ENCODE data around the gene PDHB. TPM values are rescaled to one million over a fixed set of nuclear protein-coding genes. Genes with fewer than 3 reads are reported as not detected.

The PDHB gene
- 54.1 and 87.4 TPM in 2 replicates for total RNA-seq (ENCODE audit: low replicate concordance)

DNA sequence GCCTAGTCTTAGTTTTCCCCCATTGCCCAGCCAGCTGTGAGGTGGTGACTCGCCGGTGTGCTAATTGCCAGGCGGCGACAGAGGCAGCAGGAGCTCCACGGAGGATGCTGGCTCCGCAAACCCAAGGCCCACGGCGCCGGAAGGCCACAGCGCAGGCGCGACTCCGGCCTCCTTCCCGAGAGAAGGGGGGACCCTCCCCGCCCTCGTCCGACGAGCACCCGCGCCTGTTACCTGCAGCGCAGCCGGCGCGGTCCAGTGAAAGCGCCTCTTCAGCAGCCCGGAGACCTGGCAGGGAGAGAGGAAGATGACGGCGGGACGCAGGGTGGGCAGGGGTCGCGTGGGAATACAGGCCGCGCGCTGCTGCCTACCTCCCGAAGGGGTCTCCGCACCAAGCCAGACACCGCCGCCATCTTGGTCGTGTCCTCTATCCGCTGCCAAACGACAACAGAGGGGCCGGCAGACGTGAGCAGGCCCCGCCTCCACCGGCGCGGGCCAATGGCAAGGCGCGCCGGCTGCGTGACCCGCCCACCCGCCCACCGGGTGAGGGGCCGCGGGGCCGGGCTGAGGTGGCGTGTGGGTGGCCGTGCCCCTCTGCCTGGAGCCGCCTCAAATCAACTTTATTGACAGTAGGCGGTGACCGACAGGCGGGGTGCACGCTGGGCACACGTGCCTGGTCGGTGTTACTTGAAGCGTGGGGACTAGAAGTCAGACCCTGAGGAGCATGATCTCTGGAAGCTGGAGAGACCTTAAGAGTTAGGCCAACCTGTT lies at the start of gene PDHB:
Gene PDHB, minus strand, starts transcription at position 433 of the 768 bp plus-strand sequence. Its CDS starts 23 bp downstream, at position 410.

Other genes starting within 250 kb of the PDHB start
- 0.12 TPM in 1 of 2 replicates, not detected in the other for gene DNASE1L3, start 222.9 kb downstream of the PDHB start, total RNA-seq (ENCODE audit: low replicate concordance)
- gene ABHD6, start 196.0 kb downstream of the PDHB start, total RNA-seq (ENCODE audit: low replicate concordance), result 5.6 and 7.1 TPM in 2 replicates
- gene RPP14, start 127.6 kb downstream of the PDHB start, total RNA-seq (ENCODE audit: low replicate concordance), result 8.0 and 8.9 TPM in 2 replicates
- gene HTD2, start 127.3 kb downstream of the PDHB start, total RNA-seq (ENCODE audit: low replicate concordance), result 3.4 and 5.3 TPM in 2 replicates
- 18.9 and 35.5 TPM in 2 replicates for gene PXK, start 100.9 kb downstream of the PDHB start, total RNA-seq (ENCODE audit: low replicate concordance)
- 5.7 and 6.1 TPM in 2 replicates for gene KCTD6, start 58.3 kb upstream of the PDHB start, total RNA-seq (ENCODE audit: low replicate concordance)
- 17.2 and 23.4 TPM in 2 replicates for gene ACOX2, start 103.4 kb upstream of the PDHB start, total RNA-seq (ENCODE audit: low replicate concordance)
- under 0.01 and 0.30 TPM in 2 replicates for gene FAM107A, start 143.6 kb upstream of the PDHB start, total RNA-seq (ENCODE audit: low replicate concordance)
- not detected in 2 replicates for gene FAM3D, start 232.9 kb upstream of the PDHB start, total RNA-seq (ENCODE audit: low replicate concordance)

All from smooth muscle cell of the coronary artery (primary cell).